Measurements from ENCODE around the gene C2CD2. TPM values are rescaled to one million over a fixed set of nuclear protein-coding genes. Genes with fewer than 3 reads are reported as not detected.

Gene C2CD2
- total RNA-seq, 2 donors from 2014 or later, result 10.4 to 25.4 TPM

- Histone ChIP-seq H3K27me3 (no peaks in the 10 kb centered on the region), H3K4me3 (no peak overlapping the region), H3K27ac (no peak overlapping the region), H3K9me3 (no peaks in the 10 kb centered on the region), H3K4me1 (no peaks in the 10 kb centered on the region), H3K36me3 (replicated peaks in 1 of 2; ENCODE audit: insufficient read depth in 1 of 2, low read depth in 2 of 2) (no peaks in the 10 kb centered on the region)
- TF ChIP-seq CTCF (IDR thresholded peaks at IDR 0.05), result no peak
- TF ChIP-seq POLR2A (IDR thresholded peaks at IDR 0.05), result no peak
- no peak for DNase-seq
- intact Hi-C loops (cut with DNase I), result no loop called here
- WGBS, 2 donors, result 83 to 95% methylated on average over 5 to 7 of the region's 7 CpGs
- no peak for ATAC-seq
Observed at GRCh38 chr21:41837756-41838297, 116.0 kb downstream of the C2CD2 start.

- DNase-seq (no peak), ATAC-seq (no peak)
- Histone ChIP-seq H3K4me1 (no peaks in the 10 kb centered on the region), H3K4me3 (no peak overlapping the region), H3K27me3 (no peaks in the 10 kb centered on the region), H3K27ac (no peak overlapping the region), H3K36me3 (replicated peaks in 1 of 2; ENCODE audit: insufficient read depth in 1 of 2, low read depth in 2 of 2) (no peaks in the 10 kb centered on the region), H3K9me3 (no peaks in the 10 kb centered on the region)
- WGBS, 2 donors, result 92% methylated on average over 14 to 31 of the region's 32 CpGs
- TF ChIP-seq CTCF (IDR thresholded peaks at IDR 0.05), result no peak
- no peak for TF ChIP-seq POLR2A (IDR thresholded peaks at IDR 0.05)
- intact Hi-C loops (cut with DNase I), result no loop called here
Observed at GRCh38 chr21:41836166-41837015, 117.4 kb downstream of the C2CD2 start.

GRCh38 chr21:41835711-41836154 lies 118.1 kb downstream of the C2CD2 start:
- Histone ChIP-seq H3K9me3 (no peaks in the 10 kb centered on the region), H3K27me3 (no peaks in the 10 kb centered on the region), H3K36me3 (replicated peaks in 1 of 2; ENCODE audit: insufficient read depth in 1 of 2, low read depth in 2 of 2) (no peaks in the 10 kb centered on the region), H3K4me1 (no peaks in the 10 kb centered on the region), H3K4me3 (no peak overlapping the region), H3K27ac (no peak overlapping the region)
- 77 to 89% methylated on average over 9 to 10 of the region's 10 CpGs for WGBS, 2 donors
- DNase-seq (no peak), ATAC-seq (no peak)
- intact Hi-C loops (cut with DNase I), result no loop called here
- TF ChIP-seq POLR2A (IDR thresholded peaks at IDR 0.05), result no peak
- TF ChIP-seq CTCF (IDR thresholded peaks at IDR 0.05), result no peak

Small RNAs within 50 kb of the gene (small RNA-seq; reads per million reads assigned to genes)
- not detected for gene RF00334

Other genes starting within 250 kb of the C2CD2 start
- 10 to 100 TPM; 14.5 to 18.1 TPM for gene RIPK4, start 187.0 kb downstream of the C2CD2 start, total RNA-seq
- 1 to 10 TPM; 3.1 to 6.9 TPM for gene PRDM15, start 74.7 kb downstream of the C2CD2 start, total RNA-seq
- 10 to 100 TPM in 1 of 2 donors, 1 to 10 TPM in 1; 4.2 to 10.2 TPM for gene ZBTB21, start 56.3 kb upstream of the C2CD2 start, total RNA-seq
- gene UMODL1, start 117.3 kb upstream of the C2CD2 start, total RNA-seq, result not detected

Measured in body of pancreas (tissue), 4 donors.